Caco-2 (cell line): ENCODE data around the gene UGT8. TPM values are rescaled to one million over a fixed set of nuclear protein-coding genes. Genes with fewer than 3 reads are reported as not detected.

Experiments used
- BruUV-seq: library from RNA; stranded (reverse); fragments of 400-500 nt; replicated peaks from 2 replicates; lab custom pipeline; 2021; lab: Mats Ljungman, UMichigan
- CTCF ChIA-PET: fragments of 300-600 bp; sonication (Branson Sonifier 250); formaldehyde crosslinking; loops from one replicate; lab custom pipeline; 2022; ENCODE audit warnings: antibody characterized with exemption; lab: Charles Lee
- POLR2A ChIA-PET: fragments of 300-600 bp; sonication (Branson Sonifier 250); formaldehyde crosslinking; loops from one replicate; lab custom pipeline; 2022; ENCODE audit warnings: antibody characterized with exemption; lab: Charles Lee
- DNase-seq, 2 experiments: peaks; one replicate each; pipeline versions ENCODE4 v3.0.0 to v3.0.0-alpha.2; 2020 to 2022
- H3K27me3 ChIP-seq: replicated peaks from 2 replicates; pipeline ENCODE4 v1.6.0; 2011; ENCODE audit warnings: low read length; ENCODE audit not compliant: control insufficient read depth, insufficient read depth
- H3K36me3 ChIP-seq: 2 replicates; pipeline ENCODE4 v1.5.1; 2011; ENCODE audit warnings: low read length; ENCODE audit not compliant: control insufficient read depth, insufficient read depth
- H3K4me1 ChIP-seq: fragments of 250-450 bp; sonication (Bioruptor Pico); 2 replicates; pipeline ENCODE4 v1.5.1; 2020; ENCODE audit warnings: mild to moderate bottlenecking
- H3K4me3 ChIP-seq: 2 replicates; pipeline ENCODE4 v1.5.1; 2011; ENCODE audit warnings: low read depth, mild to moderate bottlenecking, control low read depth, low read length
- H3K9me3 ChIP-seq: fragments of 250-450 bp; sonication (Bioruptor Pico); 2 replicates; pipeline ENCODE4 v1.5.1; 2020; ENCODE audit warnings: mild to moderate bottlenecking, moderate library complexity
- H3K27ac Mint-ChIP-seq: one replicate; pipeline ENCODE4 v1.8.0; 2022; ENCODE audit warnings: mixed read lengths; ENCODE audit not compliant: unreplicated experiment
- H3K27me3 Mint-ChIP-seq: one replicate; pipeline ENCODE4 v1.8.0; 2022; ENCODE audit warnings: mixed read lengths; ENCODE audit not compliant: insufficient read depth, unreplicated experiment
- H3K36me3 Mint-ChIP-seq: one replicate; pipeline ENCODE4 v1.8.0; 2022; ENCODE audit warnings: mild to moderate bottlenecking, mixed read lengths; ENCODE audit not compliant: insufficient read depth, unreplicated experiment
- H3K4me1 Mint-ChIP-seq: one replicate; pipeline ENCODE4 v1.8.0; 2022; ENCODE audit warnings: low read depth, mixed read lengths; ENCODE audit not compliant: unreplicated experiment
- H3K4me3 Mint-ChIP-seq: one replicate; pipeline ENCODE4 v1.8.0; 2022; ENCODE audit warnings: mild to moderate bottlenecking, moderate library complexity, mixed read lengths; ENCODE audit not compliant: unreplicated experiment
- H3K9me3 Mint-ChIP-seq: one replicate; pipeline ENCODE4 v1.8.0; 2022; ENCODE audit warnings: mixed read lengths; ENCODE audit not compliant: unreplicated experiment
- CTCF ChIP-seq, 2 experiments: fragments of 200-600 bp in 1 of 2; IDR thresholded peaks; 1 replicate in 1 of 2; 2 replicates in 1 of 2; pipeline versions ENCODE4 v1.5.1 to v1.8.0; 2011 to 2022; ENCODE audit warnings: antibody characterized with exemption in 1 of 2, control low read depth in 1 of 2, inconsistent platforms in 1 of 2, low read depth in 1 of 2, low read length in 1 of 2, mild to moderate bottlenecking in 1 of 2, moderate library complexity in 1 of 2; ENCODE audit not compliant: insufficient read depth in 1 of 2, severe bottlenecking in 1 of 2, unreplicated experiment in 1 of 2
- intact Hi-C: fragments of 100-400 bp; cut with micrococcal nuclease; formaldehyde crosslinking; loops from one replicate; pipeline ENCODE4 v1.10.0; 2022; ENCODE audit not compliant: unreplicated experiment
- total RNA-seq: library from RNA; stranded (reverse); gene quantifications from 2 replicates; pipeline ENCODE4 v1.2.3, GENCODE V29; 2022

Gene UGT8
- total RNA-seq, 1 experiment from 2014 or later: 11.9 TPM

DNA sequence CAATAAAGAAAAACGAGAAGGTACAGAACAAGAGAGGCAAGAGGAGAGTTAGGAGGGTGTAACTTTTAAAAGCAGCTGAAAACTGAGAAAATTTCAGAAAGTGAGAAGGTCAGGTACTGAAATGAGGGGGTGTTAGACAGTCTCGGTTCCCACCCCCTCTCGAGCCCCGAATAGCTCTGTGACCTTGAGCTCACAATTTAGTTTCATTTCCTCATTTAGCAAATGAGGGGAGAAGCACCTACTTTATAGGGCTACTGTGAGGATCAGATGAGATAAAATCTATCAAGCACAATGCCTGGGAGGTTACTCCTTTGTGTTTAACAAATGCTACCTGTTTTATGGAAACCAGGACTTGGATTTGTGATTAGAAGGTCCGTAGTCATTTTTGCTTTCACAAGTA is 4.9 kb downstream of the UGT8 start:
- H3K4me1 Mint-ChIP-seq: peaks cover 8% of the 10 kb centered on the region
- H3K36me3 Mint-ChIP-seq: no peaks in the 10 kb centered on the region
- H3K9me3 Mint-ChIP-seq: no peaks in the 10 kb centered on the region
- no TSS peak for BruUV-seq
- H3K9me3 ChIP-seq: no peaks in the 10 kb centered on the region
- no peaks in the 10 kb centered on the region for H3K36me3 ChIP-seq
- no peak overlapping the region for H3K27ac Mint-ChIP-seq
- H3K4me3 Mint-ChIP-seq: no peak overlapping the region
- no peak for DNase-seq
- peaks cover 17% of the 10 kb centered on the region for H3K4me1 ChIP-seq
- POLR2A ChIA-PET: no interaction called here
- intact Hi-C loops: no loop called here
- CTCF ChIA-PET: no interaction called here
- no peak overlapping the region for H3K4me3 ChIP-seq
- H3K27me3 ChIP-seq: no peaks in the 10 kb centered on the region
- TF ChIP-seq CTCF (IDR thresholded peaks at IDR 0.05; ENCODE audit: insufficient read depth in 1 of 2, low read depth in 1 of 2, low read length in 1 of 2, severe bottlenecking in 1 of 2, unreplicated experiment in 1 of 2): no peak
- peaks cover 4% of the 10 kb centered on the region for H3K27me3 Mint-ChIP-seq

- no TSS peak for BruUV-seq
- no peaks in the 10 kb centered on the region for H3K36me3 ChIP-seq
- H3K4me1 ChIP-seq: peaks cover 17% of the 10 kb centered on the region
- no peak overlapping the region for H3K4me3 Mint-ChIP-seq
- H3K9me3 Mint-ChIP-seq: no peaks in the 10 kb centered on the region
- H3K9me3 ChIP-seq: no peaks in the 10 kb centered on the region
- H3K27me3 ChIP-seq: no peaks in the 10 kb centered on the region
- H3K4me1 Mint-ChIP-seq: no peaks in the 10 kb centered on the region
- intact Hi-C loops: no loop called here
- no peaks in the 10 kb centered on the region for H3K36me3 Mint-ChIP-seq
- no peak for TF ChIP-seq CTCF (IDR thresholded peaks at IDR 0.05; ENCODE audit: insufficient read depth in 1 of 2, low read depth in 1 of 2, low read length in 1 of 2, severe bottlenecking in 1 of 2, unreplicated experiment in 1 of 2)
- ChIA-PET CTCF (interaction anchor here (0.6 kb wide), 1 partner anchor 36 kb away, joined by 4 read pairs; no protein-coding TSS in a partner anchor), POLR2A (no interaction called here)
- DNase-seq: no peak
- no peaks in the 10 kb centered on the region for H3K27me3 Mint-ChIP-seq
- no peak overlapping the region for H3K4me3 ChIP-seq
- no peak overlapping the region for H3K27ac Mint-ChIP-seq
Measured at GRCh38 chr4:114606245-114606644, 7.6 kb downstream of the UGT8 start.

DNA sequence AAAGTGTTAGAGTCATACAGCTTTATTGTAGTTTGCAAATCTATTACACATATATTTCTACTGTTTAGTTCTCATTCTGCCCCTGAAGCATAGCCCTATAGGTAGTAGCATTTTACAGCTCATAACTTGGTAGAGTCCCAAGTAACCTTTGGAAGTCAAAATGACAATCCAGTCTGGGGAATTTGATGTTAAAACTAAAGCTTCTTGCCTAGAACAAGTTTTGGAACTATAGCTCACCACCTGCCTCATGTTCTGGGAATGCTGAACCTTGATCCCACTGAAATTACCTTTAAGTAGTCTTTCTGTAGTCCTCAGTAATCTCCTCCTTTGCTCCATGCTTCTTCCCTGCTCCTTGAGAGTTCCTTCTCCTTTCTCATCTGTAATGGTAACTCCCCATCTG is 8.4 kb downstream of the UGT8 start:
- Mint-ChIP-seq H3K4me1 (no peaks in the 10 kb centered on the region), H3K9me3 (no peaks in the 10 kb centered on the region), H3K4me3 (no peak overlapping the region), H3K27me3 (no peaks in the 10 kb centered on the region), H3K36me3 (no peaks in the 10 kb centered on the region), H3K27ac (no peak overlapping the region)
- Histone ChIP-seq H3K36me3 (no peaks in the 10 kb centered on the region), H3K27me3 (no peaks in the 10 kb centered on the region), H3K9me3 (no peaks in the 10 kb centered on the region), H3K4me3 (no peak overlapping the region), H3K4me1 (peaks cover 17% of the 10 kb centered on the region)
- DNase-seq: no peak
- CTCF ChIA-PET: no interaction called here
- TF ChIP-seq CTCF (IDR thresholded peaks at IDR 0.05; ENCODE audit: insufficient read depth in 1 of 2, low read depth in 1 of 2, low read length in 1 of 2, severe bottlenecking in 1 of 2, unreplicated experiment in 1 of 2): no peak
- BruUV-seq: no TSS peak
- POLR2A ChIA-PET: no interaction called here
- intact Hi-C loops: no loop called here
